ENCODE data around the gene ZDHHC8. TPM values are rescaled to one million over a fixed set of nuclear protein-coding genes. Genes with fewer than 3 reads are reported as not detected.

Gene ZDHHC8
- total RNA-seq, 1 donor from 2014 or later, result 118 TPM

DNA sequence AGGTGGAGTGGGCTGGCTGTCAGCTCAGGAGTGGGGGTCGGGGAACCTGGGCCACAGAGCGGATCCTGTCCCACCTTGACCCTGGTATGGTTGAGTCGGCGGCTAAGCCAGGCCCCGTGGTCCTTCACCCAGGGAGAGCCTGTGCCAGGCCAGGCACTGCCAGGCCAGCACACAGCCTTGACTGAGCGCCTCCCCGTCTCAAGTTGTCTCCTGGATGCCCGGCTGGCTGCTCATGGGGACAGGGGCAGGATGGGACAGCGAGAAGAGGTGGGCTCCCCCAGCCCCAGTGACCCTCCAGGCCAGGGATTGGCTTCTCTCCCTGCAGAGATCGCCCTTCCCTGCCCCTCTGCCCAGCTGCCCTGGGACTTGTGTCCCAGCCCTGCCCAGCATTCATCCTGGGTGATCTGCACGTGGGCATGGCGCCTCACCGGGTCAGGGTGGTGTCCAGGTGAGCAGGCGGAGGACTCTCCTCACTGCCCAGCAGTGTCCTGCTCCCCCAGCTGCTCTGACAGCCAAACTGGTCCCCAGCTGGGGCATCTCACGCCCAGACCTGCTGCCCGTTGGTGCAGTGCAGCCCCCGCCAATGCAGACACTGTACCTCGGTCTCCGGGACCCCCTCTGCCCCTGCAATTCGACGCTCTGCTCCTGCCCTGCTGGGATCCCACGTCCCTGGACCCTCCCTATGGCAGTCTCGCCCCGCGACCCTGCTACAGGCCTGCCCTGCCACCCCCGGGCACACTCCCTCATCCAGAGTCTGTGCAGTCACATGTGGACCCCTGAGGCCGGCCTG, 48.0 kb downstream of the ZDHHC8 start:
- Mint-ChIP-seq H3K4me1 (ENCODE audit: unreplicated experiment) (no peaks in the 10 kb centered on the region), H3K27ac (ENCODE audit: unreplicated experiment) (no peak overlapping the region), H3K27me3 (ENCODE audit: unreplicated experiment) (peaks cover 7% of the 10 kb centered on the region), H3K9me3 (ENCODE audit: unreplicated experiment) (no peaks in the 10 kb centered on the region), H3K36me3 (ENCODE audit: low read depth, unreplicated experiment) (no peaks in the 10 kb centered on the region), H3K4me3 (ENCODE audit: unreplicated experiment) (no peak overlapping the region)
- no peak for DNase-seq (ENCODE audit: low spot score)
- TF ChIP-seq, protein P1, sequence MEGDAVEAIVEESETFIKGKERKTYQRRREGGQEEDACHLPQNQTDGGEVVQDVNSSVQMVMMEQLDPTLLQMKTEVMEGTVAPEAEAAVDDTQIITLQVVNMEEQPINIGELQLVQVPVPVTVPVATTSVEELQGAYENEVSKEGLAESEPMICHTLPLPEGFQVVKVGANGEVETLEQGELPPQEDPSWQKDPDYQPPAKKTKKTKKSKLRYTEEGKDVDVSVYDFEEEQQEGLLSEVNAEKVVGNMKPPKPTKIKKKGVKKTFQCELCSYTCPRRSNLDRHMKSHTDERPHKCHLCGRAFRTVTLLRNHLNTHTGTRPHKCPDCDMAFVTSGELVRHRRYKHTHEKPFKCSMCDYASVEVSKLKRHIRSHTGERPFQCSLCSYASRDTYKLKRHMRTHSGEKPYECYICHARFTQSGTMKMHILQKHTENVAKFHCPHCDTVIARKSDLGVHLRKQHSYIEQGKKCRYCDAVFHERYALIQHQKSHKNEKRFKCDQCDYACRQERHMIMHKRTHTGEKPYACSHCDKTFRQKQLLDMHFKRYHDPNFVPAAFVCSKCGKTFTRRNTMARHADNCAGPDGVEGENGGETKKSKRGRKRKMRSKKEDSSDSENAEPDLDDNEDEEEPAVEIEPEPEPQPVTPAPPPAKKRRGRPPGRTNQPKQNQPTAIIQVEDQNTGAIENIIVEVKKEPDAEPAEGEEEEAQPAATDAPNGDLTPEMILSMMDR (IDR thresholded peaks at IDR 0.05; ENCODE audit: unreplicated experiment), result no peak

DNA sequence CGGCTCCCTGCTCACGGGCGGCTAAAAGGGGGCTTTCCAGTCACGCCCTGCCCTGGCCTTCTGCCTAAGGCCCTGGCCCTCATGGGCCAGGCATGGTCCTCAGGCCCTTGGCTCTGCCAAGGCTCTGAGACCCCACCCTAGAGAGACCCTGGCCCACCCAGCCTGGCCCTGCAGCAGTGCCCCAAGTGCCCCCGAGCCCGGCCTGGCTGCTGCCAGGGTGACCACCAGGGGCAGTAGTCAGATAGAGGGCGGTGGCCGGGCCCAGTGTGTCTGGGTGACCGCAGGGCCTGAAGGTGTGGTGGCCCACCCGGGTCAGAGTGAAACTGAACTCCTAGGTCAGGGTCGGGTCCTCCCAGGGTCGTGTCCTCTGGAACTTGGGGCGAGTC, 48.6 kb downstream of the ZDHHC8 start:
- no peak overlapping the region for H3K4me3 Mint-ChIP-seq (ENCODE audit: unreplicated experiment)
- H3K27ac Mint-ChIP-seq (ENCODE audit: unreplicated experiment), result no peak overlapping the region
- TF ChIP-seq, protein P1 (IDR thresholded peaks at IDR 0.05; ENCODE audit: unreplicated experiment), result peak; percentile 63
- no peaks in the 10 kb centered on the region for H3K4me1 Mint-ChIP-seq (ENCODE audit: unreplicated experiment)
- no peaks in the 10 kb centered on the region for H3K36me3 Mint-ChIP-seq (ENCODE audit: low read depth, unreplicated experiment)
- DNase-seq (ENCODE audit: low spot score), result peak; percentile 42
- H3K27me3 Mint-ChIP-seq (ENCODE audit: unreplicated experiment), result peaks cover 9% of the 10 kb centered on the region
- H3K9me3 Mint-ChIP-seq (ENCODE audit: unreplicated experiment), result no peaks in the 10 kb centered on the region

DNA sequence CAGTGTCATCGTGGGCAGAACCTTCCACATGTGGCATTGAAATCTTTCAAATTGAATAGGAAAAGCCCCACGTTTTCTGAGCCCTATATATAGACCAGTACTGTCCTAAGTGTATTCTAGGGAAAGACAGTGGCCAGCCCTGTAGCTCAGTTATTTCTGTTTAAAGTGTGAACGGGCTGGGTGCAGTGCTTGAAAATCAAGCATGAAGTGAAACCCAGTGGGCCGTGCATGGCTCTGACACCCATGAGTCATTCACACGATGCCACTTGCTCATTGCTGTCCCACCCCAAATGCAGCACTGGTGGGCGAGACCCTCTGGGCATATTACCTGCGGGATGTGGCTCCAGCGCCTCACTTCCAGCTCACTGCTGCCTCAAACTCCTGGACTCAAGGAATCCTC, 49.0 kb downstream of the ZDHHC8 start:
- no peak overlapping the region for H3K4me3 Mint-ChIP-seq (ENCODE audit: unreplicated experiment)
- peaks cover 9% of the 10 kb centered on the region for H3K27me3 Mint-ChIP-seq (ENCODE audit: unreplicated experiment)
- DNase-seq (ENCODE audit: low spot score), result no peak
- no peaks in the 10 kb centered on the region for H3K4me1 Mint-ChIP-seq (ENCODE audit: unreplicated experiment)
- H3K9me3 Mint-ChIP-seq (ENCODE audit: unreplicated experiment), result no peaks in the 10 kb centered on the region
- TF ChIP-seq, protein P1 (IDR thresholded peaks at IDR 0.05; ENCODE audit: unreplicated experiment), result no peak
- no peak overlapping the region for H3K27ac Mint-ChIP-seq (ENCODE audit: unreplicated experiment)
- no peaks in the 10 kb centered on the region for H3K36me3 Mint-ChIP-seq (ENCODE audit: low read depth, unreplicated experiment)

DNA sequence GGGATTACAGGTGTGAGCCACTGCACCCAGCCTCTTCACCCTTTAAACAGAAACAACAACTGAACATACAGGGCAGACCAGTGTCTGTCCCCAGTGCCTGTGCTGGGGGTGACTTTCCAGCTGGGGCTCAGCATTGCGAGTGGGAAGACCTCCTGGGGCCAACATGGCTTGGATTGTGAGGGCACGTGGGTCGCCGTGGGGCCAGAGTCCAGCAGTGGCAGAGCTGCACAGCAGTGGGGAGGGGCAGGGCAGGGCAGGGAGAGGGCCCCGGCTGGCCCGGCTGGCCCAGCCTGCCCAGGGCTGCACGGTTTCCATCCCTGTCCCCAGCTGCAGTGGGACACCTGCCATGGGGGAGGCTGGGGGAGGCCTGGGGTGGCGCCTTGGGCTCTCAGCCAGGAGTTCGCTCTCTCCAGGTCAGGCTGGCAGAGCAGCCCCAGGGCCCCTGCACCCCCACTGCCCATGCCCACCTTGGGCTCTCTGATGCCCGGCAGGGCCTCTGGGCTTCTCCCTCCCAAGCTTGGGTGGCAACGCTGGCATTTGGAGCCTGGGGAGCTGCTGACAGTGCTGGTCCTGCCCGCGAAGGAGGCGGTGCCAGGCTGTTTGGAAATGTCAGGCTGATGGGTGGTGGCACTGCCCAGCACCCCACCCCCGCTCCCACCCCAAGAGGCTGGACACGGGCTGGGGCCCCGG, 49.7 kb downstream of the ZDHHC8 start:
- Mint-ChIP-seq H3K27ac (ENCODE audit: unreplicated experiment) (no peak overlapping the region), H3K9me3 (ENCODE audit: unreplicated experiment) (no peaks in the 10 kb centered on the region), H3K27me3 (ENCODE audit: unreplicated experiment) (peaks cover 9% of the 10 kb centered on the region), H3K36me3 (ENCODE audit: low read depth, unreplicated experiment) (no peaks in the 10 kb centered on the region), H3K4me3 (ENCODE audit: unreplicated experiment) (no peak overlapping the region), H3K4me1 (ENCODE audit: unreplicated experiment) (no peaks in the 10 kb centered on the region)
- no peak for DNase-seq (ENCODE audit: low spot score)
- TF ChIP-seq, protein P1 (IDR thresholded peaks at IDR 0.05; ENCODE audit: unreplicated experiment), result no peak

DNA sequence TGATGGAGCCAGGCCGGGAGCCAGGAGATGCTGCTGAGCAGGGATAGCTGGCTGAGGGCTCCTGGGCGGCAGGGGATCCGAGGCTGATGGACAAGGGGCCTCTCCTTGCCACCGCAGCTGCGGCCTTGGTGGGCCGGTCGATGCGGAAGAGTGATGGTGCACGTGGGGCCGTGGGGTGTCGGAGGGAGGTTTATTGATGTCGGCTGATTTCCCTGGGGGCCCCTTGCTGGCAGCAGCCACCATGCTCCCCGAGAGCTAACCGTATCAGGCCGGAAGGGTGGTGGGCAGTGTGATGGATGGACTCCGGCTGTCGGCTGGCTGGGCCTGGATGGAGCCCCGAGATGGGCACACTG, 50.3 kb downstream of the ZDHHC8 start:
- no peak overlapping the region for H3K4me3 Mint-ChIP-seq (ENCODE audit: unreplicated experiment)
- TF ChIP-seq, protein P1 (IDR thresholded peaks at IDR 0.05; ENCODE audit: unreplicated experiment), result no peak
- DNase-seq (ENCODE audit: low spot score), result no peak
- no peaks in the 10 kb centered on the region for H3K36me3 Mint-ChIP-seq (ENCODE audit: low read depth, unreplicated experiment)
- H3K4me1 Mint-ChIP-seq (ENCODE audit: unreplicated experiment), result no peaks in the 10 kb centered on the region
- no peak overlapping the region for H3K27ac Mint-ChIP-seq (ENCODE audit: unreplicated experiment)
- H3K9me3 Mint-ChIP-seq (ENCODE audit: unreplicated experiment), result no peaks in the 10 kb centered on the region
- H3K27me3 Mint-ChIP-seq (ENCODE audit: unreplicated experiment), result peaks cover 6% of the 10 kb centered on the region

Data from endothelial cell (in vitro differentiated cells).